Dermis blood vessel endothelial cell (primary cell): ENCODE data around the gene CDH5. TPM values are rescaled to one million over a fixed set of nuclear protein-coding genes. Genes with fewer than 3 reads are reported as not detected.
"Not testable (repeated sequence)": the region's sequence is repeated elsewhere in the genome, so short reads cannot be mapped to it uniquely, and the experiment has no call there.

Source experiments
- DNase-seq: peaks from one replicate; pipeline ENCODE4 v3.0.0; 2010
- total RNA-seq: library from RNA; depleted of rRNA; stranded (reverse); fragments of >200 nt; gene quantifications from 2 replicates; pipeline ENCODE4 v1.2.3, GENCODE V29; 2014

Gene CDH5, protein sequence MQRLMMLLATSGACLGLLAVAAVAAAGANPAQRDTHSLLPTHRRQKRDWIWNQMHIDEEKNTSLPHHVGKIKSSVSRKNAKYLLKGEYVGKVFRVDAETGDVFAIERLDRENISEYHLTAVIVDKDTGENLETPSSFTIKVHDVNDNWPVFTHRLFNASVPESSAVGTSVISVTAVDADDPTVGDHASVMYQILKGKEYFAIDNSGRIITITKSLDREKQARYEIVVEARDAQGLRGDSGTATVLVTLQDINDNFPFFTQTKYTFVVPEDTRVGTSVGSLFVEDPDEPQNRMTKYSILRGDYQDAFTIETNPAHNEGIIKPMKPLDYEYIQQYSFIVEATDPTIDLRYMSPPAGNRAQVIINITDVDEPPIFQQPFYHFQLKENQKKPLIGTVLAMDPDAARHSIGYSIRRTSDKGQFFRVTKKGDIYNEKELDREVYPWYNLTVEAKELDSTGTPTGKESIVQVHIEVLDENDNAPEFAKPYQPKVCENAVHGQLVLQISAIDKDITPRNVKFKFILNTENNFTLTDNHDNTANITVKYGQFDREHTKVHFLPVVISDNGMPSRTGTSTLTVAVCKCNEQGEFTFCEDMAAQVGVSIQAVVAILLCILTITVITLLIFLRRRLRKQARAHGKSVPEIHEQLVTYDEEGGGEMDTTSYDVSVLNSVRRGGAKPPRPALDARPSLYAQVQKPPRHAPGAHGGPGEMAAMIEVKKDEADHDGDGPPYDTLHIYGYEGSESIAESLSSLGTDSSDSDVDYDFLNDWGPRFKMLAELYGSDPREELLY
- total RNA-seq, result 713 and 795 TPM in 2 replicates

DNA sequence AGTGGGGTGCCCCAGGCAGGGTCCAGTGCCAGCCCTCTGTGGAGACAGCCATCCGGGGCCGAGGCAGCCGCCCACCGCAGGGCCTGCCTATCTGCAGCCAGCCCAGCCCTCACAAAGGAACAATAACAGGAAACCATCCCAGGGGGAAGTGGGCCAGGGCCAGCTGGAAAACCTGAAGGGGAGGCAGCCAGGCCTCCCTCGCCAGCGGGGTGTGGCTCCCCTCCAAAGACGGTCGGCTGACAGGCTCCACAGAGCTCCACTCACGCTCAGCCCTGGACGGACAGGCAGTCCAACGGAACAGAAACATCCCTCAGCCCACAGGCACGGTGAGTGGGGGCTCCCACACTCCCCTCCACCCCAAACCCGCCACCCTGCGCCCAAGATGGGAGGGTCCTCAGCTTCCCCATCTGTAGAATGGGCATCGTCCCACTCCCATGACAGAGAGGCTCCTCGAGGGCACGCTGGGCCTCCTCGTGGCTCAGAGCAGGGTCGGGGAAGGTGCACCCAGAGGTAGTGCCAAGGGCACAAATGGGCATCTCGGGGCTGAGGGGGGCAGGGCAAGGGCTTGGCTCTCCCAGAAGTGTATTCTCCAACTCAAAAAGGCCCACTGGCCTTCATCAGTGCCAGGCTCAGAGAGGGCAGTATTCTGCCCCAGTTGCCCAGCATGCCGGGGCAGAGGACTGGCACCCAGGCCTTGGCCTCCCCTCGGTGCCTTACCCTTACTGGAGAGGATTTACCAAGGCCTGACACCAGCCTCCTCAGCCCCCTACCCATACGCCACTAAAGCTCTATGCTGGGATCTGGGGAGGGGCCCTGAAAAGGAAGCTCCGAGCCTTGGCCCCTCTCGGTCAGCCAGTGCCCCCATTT, at the start of gene CDH5:
TSS of gene CDH5 (plus strand) at position 259 of the 867 bp plus-strand sequence. CDS start 12,647 bp downstream, outside the sequence.
- peak; percentile 95 for DNase-seq

DNA sequence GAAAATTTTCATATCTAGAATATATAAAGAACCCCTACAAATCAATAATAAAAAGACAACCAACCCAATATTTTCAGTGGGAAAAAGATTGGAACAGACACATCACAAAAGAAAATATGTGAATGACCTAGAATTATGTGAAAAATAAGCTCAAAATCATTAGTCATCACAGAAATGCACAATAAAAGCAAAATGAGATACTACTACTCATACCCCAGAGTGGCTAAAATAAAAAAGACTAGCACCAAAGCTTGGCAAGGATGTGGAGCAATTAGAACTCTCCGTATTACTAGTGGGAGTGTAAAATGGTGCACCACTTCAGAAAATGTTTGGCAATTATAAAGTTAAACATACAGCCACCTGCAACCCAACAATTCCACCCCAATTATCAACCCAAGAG, 48.0 kb upstream of the CDH5 start:
- no peak for DNase-seq

DNA sequence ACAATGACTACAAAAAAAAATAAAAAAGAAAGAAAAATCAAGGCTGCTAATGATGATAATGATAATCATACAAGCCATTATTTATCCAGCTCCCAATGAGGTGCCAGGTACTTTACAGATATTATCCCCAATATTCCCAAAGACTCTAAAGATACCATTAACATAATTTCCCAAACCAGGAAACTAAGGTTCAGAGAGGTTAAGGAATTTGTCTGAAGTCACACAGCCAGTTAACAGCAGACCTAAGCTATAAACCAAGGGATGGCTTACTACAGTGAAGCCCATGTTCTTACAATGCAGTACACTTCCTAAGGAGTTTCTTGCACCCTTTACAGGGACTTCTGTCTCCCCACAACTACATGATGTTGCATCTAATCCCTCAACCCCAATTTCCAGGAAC, 45.7 kb upstream of the CDH5 start:
- DNase-seq, result no peak

DNA sequence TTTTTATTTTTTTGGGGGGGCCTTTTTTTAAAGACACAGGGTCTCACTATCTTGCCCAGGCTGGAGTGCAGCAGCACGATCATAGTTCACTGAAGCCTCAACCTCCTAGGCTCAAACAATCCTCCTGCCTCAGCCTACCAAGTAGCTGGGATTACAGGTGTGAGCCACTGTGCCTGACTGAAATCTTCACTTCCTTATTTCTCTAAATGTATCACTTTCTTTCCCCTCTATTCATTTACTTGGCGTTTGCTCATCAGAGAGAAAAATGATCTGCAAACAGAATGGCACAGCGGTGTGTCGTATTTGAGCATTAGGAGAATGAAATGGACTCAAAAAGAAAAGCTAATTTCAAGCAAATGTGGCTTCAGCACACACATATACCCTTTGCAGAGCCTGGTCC, 44.3 kb upstream of the CDH5 start:
- no peak for DNase-seq

DNA sequence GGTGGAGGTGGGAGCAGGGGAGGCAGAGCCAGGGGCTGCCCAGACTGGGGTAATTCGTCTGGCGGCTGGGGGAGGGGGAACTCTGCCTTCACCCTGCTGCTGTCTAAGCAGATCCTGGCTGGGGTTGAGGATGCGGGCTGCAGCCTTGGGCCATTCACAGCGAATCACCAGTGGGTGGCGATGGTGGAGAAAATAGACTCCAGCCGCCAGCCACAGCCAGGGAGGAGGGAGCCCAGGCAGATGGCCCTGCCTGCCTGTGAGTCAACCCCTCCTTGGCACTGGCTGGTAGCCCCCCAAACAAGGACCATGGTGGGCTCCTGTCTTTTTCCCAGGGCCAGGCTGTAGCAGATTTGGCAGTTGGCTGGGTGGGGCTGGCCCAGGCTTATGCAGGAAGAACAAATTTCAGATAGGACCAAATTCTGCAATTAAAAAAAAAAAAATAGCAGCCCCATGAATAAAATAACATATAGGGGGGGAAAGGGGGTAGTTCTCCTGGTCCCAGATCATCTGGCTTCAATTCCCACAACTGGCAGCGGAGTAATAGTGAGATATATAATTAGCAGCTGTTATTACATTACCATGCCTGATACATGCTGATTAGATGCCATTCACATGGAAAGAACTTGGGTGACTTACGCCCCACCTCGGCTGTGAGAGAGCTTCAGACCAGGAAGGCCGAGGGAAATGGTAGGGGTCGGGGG, 41.5 kb upstream of the CDH5 start:
- DNase-seq, result peak; percentile 54

DNA sequence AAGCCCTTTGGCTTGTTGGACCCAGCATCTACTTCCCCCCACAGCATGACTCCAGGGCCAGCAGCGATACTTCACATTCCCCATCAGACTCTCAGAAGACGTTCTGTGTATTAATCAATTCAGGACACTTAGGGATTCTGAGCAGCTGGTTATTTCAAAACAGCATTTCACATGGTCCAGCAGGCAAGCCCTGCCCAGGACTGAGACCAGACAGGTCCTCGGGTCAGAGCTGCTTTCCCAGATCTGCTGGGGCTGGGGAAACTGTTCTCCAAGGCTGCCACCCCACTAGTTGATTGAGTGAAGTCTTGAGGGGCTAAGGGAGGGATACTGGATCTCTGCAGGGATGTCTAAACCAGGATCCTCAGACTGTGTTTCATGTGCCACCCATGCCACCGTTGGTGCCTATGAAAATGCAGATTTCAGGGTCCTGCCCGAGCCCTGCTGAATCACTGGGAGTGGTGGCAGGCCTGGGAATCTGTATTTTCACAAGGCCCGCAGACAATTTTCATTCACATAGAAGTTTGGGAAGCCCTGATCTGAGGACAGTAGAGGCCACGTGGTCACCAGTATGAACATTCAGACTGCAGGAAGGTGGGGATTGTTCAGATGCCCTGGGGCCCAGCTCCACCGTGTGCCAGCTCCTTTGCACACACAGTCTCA, 40.6 kb upstream of the CDH5 start:
- no peak for DNase-seq

DNA sequence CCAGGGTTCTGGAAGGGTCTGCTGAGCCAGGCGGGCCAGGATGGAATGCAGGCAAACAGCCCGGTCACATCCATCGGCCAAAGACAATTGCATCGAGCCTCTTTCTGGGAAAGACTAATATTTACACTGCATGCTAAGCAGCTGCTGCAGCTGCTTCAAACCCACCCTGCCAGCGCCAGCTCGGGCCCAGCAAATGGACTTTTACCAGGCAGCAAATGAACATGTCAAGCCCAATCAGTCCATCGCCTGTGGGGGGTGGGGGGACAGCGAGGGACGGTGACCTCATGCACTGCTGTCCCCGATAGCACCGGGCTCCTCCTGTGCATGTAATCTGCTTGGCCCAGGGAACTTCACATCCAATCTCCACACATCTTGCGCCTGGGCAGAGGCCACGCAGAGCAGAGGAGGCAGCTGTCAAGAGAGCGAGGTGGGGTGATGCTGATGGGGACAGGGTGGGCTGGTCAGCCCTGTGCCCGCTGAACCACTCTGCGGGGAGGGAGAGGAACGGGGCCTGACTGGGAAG, 39.4 kb upstream of the CDH5 start:
- DNase-seq, result no peak

DNA sequence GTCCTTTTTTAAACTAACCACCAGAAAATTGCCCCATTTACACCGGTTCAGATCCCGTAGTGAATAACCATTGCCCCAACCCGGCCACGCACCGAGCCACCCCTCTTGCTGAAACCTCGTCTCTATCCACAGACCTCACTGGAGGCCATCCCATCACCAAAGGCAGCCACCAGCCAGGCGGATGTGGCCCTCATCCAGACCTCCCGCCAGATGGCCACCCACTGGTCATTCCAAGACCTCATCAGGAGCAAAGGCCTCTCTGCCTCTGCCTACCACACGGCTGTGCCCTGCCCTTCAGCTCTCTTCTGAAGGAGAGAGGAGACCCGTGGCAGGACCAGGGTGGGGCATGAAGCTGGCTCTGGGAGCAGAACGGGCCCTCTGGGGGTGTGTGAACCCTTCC, 38.2 kb upstream of the CDH5 start:
- no peak for DNase-seq

DNA sequence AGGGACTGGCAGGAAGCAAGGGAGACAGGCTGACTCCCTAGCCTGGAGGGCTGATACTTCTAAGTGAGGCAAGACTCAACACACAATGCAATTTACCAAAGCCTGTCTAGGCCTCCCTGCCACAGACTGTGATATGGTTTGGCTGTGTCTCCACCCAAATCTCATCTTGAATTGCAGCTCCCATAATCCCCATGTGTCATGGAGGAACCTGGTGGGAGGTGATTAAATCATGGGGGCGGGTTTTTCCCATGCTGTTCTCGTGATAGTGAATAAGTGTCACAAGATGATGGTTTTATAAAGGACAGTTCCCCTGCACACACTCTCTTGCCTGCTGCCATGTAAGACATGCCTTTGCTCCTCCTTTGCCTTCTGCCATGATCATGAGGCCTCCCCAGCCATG, 35.0 kb upstream of the CDH5 start:
- not testable (repeated sequence) for DNase-seq

DNA sequence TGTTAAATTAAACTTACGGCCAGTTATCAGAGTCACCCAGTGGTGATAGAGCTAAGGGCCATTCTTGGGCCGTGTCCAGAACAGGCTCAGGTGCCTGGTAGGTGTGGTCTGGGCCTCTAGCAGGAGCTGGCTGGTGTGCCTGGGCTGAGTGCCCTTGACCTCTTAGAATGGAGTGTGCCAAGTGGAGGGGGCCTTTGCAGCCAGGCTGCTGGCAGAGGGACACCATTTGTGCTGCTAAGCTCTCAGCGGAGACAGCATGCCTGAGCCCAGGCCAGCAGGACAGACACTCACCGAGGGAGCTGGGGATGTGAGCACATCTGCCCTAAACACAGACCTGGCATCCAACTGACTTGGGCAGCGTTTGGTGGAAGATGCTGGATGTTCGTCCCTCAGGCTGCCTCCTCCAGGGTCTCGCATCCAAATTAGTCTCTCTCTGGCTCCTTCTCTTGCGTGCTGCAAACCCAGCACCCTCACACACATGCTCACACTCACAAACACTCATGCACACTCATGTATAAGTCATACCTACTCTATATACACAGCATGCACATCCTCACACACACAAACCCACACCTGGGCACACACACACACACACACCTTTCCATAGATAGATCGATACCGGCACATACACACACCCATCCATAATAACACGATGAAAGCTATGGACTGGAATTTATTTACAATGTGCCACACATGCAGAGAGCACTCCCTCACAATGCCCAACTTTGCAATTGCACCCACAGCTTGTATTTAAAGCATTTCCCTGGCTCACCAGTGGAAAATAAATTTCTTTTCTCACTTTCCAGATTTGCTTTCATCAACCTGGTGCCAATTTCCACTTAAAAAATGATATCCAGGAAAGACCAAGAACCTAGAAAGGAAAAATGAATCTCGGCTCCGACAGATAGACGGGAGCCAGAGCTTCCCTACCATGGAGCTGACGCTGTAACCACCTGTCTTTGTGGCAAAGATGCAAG, 33.6 kb upstream of the CDH5 start:
- DNase-seq, result no peak

DNA sequence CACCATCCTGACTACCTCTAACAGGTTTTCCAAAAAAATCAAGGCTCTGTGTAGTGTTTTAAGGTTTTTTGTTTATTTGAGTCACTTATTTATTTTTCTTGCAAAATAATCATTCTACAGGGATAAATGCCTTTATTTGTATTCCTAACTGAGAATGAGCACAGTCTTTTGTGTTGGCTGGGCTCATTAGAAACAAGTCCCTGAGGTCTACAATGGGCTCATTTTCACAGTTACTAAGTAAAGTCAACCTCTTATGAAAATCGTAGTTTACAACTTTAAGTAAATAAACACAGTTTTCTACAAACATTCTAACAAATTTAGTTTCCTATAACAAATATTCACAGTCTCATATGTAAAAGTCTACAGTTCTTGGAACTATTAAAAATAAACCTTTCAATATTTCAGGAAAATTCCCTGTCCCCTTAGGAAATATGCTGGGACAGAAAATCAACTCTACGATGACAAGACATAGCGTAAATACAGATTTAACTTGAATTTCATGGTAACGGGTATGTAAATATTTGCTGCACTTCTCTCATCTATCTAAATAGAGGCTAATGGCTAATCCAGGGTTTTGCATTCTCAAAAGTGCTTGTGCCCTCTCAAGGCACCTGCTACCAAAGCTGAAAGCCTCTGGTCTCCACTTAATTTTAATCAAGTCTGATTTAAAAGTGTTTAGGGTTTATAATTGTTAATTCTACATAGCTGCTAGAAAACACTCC, 31.5 kb upstream of the CDH5 start:
- no peak for DNase-seq

DNA sequence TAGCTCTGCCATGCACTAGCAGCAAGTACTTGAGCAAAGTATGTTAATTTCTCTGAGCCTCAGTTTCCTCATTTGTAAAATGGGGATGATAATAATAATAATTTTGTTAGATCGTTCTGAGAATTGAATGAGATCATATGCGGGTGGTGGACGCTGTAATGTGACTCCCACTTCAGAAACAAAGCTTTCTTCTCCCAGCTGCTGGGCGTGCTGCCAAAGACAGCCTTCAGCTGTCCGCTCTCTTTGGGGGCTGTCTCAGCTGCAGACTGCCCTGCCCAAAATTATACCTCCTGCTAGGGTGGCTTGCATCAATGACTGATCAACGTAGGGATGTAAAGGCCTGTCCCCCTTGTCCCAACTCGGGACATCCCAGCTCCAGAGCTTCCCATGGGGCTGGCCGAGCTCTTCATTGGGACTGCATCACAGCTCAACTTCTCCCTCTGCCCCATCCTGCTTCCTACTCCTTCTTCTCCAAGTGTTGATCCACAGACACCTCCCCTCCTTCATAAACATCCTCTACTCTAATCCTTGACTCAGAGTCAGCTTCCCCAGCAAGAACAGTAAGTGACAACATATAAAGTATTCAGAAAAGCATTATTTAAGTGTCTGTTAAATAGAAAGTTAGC, 30.7 kb upstream of the CDH5 start:
- DNase-seq, result peak; percentile 75

DNA sequence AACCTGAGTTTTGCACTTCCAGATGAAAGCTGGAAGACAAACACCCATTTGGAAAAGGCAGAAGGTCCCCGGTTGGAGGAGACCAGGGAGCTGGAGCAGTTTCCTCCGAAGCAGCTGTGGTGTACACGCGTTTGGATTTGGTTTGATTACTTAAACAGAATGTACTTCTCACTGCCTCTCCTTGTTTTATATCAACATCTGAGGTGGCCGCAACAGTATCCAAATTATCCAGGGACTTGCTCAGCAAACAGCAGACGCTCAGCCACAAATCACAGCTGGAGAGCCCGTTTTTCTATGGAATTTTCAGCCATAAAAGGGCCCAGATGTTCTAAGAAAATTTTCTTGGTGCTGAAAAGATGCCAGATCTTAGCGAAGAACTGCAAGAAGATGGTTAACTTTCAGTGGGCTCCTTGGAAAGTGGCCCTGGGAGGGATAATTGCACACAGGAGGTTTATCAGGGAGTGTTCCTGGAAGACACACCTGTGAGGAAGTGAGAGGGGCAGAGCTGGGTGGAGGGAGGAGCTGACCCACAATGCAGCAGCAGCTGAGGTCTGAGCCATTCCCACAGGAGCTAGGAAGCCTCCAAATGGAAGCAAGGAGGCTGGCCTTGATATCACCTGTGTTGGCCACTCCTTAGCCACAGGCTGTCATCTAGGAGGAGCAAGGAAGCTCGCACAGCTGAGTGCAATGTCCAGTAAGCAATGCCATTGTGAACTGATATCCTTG, 28.9 kb upstream of the CDH5 start:
- DNase-seq, result no peak

DNA sequence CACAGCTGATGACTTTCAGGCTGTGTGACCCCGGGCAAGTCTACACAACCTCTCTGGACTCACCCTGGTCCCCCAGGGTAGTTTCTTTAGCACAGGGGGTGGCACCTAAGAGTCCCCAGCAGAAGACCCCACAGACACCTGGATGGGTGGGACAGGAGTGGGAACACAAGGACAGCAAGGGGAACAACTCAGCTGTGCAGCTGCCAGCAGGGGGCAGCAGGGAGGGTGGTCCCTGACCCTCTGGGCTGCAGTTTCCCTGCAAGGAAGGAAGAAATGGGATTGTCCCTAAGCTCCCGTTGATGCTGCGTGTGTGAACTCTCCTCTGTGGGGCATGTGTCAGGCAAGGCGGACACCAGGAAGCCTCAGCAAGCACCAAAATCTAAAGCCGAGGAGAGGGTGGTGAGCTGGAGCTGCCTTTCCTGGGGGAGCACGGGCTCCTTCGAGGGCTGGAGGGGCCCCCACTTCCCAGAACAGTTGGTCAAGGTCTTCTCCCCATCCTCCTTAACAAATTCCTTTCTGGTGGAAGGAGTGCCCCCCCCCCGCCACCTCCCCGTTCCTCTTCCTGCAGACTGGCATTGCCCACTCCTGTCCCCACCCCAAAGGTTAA, 24.1 kb upstream of the CDH5 start:
- peak; percentile 72 for DNase-seq

DNA sequence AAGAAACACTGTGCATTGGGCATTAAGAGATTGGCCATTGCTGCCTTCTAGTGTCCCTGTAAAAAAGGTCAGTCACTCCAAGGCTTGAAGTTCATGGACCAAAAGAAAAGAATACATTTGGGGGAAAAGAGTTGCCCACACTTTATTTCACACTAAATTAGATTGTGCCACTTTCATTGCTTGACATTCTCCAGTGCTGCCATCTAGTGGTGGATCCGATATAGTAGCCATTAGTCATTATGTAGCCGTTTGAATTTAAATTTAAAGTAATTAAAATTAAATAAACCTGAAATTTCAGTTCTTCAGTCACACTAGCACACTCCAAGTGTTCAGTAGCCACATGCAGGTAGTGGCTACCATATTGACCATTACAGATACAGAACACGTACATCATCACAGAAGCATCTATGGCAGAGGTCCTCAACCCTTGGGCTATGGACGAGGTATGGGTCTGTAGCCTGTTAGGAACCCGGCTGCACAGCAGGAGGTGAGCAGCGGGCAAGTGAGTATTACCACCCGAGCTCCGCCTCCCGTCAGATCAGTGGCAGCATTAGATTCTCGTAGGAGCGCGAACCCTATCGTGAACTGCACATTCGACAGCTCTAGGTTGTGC, 21.9 kb upstream of the CDH5 start:
- DNase-seq, result peak; percentile 81

DNA sequence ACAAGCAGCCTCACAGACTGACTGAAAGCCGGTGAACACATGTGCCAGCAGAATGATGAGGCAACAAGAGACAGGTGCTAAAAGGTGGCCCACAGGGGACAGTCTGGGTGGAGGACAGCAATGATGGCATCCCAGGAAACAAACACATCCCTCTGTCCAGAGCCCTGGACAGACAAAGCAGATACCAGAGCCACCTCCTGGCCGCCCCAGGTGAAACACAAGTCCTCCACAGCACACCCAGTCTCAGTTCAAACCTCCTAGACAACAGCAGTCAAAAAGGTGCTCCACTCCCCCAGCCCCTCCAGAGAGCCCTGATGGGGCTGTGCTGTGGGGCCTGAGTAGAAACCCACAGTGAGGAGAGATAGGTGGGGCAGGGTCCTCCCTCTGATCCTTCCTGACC, 20.3 kb upstream of the CDH5 start:
- no peak for DNase-seq

DNA sequence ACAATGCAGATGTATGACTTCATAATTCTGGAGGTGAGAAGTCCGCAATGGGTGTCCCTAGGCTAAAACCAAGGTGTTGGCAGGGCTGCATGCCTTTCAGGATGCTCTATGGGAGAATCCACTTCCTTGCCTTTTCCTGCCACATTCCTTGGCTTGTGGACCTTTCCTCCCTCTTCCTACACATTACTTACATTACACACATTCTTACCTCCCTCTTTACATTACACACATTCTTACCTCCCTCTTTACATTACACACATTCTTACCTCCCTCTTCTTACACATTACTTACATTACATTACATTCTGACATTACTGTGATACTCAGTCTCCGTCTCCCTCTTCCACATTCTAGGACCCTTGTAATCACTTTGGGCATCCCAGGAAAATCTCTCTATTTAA, 14.2 kb upstream of the CDH5 start:
- DNase-seq, result no peak

DNA sequence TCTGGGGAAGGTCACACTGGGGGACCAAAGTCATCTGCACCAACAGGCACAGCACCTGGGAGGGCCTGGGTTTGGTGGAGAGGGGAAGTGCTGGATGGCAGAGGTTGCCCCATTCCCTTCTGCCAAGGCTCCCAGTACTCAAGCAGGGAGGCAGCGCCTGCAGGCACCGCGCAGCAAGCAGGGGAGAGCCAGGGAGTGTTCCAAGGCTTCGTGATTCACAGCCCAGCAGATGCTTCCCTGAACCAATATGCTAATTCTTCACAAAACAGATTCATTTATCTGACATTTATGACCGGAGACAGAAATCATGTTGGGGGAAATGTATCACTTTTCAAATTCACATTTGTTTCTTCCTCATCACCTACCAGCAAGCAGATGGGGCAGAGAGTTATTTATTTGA, 13.4 kb upstream of the CDH5 start:
- no peak for DNase-seq
